Ammon's horn (tissue), 1 donor: ENCODE measurements around the gene NAALADL2.

ENCODE experiments used
- DNase-seq: peaks from one replicate; pipeline ENCODE4 v3.0.0-alpha.2; 2016; ENCODE audit warnings: low spot score

Gene NAALADL2

DNA sequence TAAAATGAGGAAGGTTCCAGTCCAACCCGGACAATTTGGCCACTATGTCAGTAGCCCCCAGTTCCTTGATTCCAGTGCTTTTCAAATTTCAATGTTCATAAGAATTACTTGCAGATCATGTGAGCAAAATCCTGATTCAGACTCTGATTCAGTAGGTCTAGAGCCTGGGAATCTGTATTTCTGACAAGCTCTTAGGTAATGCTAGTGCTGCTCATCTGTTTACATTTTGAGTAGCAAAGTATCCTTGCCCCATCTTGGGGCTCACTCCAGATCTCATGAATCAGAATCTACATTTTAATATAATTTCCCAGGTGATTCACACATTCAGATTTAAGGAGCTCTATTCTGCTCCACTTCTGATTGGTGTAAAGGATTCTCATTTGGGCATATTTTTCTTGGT, 142.0 kb downstream of the NAALADL2 start:
- no peak for DNase-seq

GRCh38 chr3:175002732-175003143, 143.6 kb downstream of the NAALADL2 start:
- no peak for DNase-seq

DNA sequence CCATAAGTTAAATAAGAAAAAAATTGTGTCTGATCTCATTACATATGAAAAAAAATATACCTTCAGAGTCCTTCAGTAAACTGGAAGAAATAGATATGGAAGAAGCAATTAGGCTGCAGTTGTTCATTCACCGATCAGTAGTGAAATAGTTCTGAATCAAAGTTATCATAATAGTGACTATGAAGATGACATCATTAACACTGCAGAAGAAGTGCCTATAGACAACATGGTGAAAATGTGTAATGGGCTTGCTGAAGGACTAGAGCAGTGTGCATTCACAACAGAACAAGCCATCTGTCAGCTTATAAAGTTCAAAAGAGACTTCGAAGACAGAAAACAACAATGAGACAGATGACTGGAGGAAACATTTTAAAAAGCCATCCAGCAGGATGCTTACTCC, 144.5 kb downstream of the NAALADL2 start:
- no peak for DNase-seq

DNA sequence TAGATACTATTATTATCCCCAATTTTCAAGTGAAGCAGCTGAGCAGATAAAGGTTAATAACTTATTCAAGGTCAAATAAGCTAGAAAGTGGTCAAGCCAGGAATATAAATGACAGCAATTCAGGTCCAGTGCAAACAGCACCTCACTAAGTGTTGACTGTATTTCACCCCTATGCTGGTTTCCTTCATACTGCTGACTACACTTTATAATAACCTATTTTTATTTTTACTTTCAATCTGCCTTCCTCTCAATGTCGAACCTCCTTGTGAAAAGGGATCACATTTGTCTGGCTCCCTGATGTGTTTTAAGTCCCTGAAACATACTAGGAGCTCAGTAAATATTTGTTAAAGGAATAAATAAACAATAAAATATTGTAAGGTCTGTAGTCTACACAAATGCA, 146.1 kb downstream of the NAALADL2 start:
- no peak for DNase-seq

DNA sequence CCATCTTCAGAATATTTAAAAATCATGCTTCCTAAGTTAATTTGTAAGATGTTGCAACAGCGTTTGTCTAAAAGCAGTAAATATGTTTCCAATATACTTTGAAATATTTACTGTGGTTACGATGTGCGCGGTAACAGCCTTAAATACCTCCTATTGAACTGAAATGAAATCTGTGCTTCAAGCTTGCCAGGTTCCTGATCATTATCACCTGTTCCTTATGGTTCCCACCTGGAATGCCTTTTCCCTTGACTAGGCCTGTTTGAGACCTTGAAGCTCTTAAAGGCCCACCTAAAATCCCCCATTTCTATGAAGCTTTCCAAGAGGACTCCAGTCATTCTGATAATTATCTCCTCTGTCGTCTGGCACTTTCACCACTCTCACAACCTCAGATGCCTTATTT, 146.7 kb downstream of the NAALADL2 start:
- no peak for DNase-seq

- DNase-seq = no peak
Measured at GRCh38 chr3:175007306-175007705, 148.2 kb downstream of the NAALADL2 start.

GRCh38 chr3:175009295-175009694, 150.2 kb downstream of the NAALADL2 start:
- DNase-seq = no peak

DNA sequence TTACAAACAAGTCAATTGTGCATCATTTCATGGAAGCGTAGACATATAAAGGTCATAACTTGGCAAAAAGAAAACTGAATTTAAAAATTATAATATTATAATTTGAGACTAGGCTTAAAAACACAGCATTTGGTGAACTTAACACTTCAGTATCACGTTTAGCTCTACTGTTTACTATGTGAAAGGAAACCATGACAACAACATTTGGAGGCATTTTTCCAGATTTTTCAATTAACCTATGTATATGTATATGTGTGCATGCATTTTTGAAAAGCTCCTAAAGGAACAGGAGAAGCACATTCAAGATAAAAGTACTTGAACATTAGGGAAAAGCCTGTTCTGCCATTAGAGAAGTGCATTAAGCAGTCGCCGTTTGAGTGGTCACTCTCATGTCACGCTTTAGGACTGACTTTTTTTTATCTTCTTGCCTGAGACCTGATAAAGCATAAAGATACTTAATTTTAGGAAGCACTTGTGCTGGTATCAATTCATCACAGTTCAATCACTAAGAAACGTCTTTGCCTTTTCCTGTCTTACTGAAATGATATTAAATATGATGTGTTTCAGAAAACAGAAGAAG, 156.0 kb downstream of the NAALADL2 start:
- DNase-seq = no peak

GRCh38 chr3:175018946-175019727, 160.0 kb downstream of the NAALADL2 start:
- DNase-seq = no peak

DNA sequence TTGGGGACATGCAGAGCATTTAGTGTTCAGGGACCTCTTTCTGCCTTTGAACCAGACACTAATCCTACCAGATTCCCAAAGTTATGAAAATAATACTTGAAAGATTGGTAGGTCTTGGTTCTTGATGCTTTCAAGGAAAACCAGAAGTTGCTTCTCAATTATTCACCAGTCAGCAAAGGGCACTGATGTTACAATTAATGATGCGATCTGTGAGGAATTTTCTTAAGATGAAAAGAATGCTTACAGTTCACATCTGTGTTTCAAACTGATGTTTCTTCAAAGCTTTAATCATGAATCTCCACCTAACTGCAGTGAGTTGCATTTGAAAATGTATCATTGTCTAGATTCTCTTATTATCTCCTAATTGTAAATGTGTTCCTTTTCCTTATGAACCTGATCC, 161.0 kb downstream of the NAALADL2 start:
- DNase-seq = no peak

DNA sequence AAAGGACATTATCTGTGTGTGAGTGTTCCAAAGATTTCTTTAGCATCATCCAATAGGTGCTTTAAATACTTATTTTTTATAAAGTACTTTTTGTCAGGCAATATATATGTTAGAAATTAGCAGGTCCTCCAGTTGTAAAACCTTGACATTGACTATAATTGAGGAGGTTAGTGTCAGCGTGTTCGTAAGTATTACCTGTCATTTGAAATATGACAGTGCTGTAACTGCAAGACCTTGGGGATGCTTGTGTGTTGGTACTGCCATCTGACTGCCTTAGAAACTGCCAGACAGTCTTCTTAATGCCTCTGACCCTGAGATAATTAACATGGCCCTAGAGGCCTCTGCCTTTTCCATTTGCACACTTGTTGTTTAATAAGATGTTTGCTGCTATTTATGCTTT, 170.7 kb downstream of the NAALADL2 start:
- no peak for DNase-seq

- DNase-seq = no peak
Measured at GRCh38 chr3:175039875-175040274, 180.7 kb downstream of the NAALADL2 start.

DNA sequence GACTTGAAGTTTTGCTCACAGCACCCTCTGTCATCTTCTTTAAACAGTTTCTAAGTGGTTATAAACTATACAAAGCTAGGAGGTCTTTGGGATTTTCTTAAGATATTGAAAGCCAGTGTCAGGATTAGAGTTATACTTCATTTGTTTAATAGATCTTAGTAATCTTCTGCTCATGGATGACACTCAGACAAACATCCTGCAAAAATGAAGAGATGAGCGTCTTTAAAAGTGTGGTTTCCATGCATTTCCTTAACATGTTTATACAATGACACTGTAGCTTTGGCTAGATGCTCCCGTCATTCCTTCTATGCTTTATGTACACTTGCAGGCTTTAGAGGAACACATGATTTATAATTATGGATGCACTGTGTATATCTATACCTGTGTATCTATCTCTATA, 182.2 kb downstream of the NAALADL2 start:
- DNase-seq = no peak

GRCh38 chr3:175046601-175047000, 187.5 kb downstream of the NAALADL2 start:
- no peak for DNase-seq

DNA sequence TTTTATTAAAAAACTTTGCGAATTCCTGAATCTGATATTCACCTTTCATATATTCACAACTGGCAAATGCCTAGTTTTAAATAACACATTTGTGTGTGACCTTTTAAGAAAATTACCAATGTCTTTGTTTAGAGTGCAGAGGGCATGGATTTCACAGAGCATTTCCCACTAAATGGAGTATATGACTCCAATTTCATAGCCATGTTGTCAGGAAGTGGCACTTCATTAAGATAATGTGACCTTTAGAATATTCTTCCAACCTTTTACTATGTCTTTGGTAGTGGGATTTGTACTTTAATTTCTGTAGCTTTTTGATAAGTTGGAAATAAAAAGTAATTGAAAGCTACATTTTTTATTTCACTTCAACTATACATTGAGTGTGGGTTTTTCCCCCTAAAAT, 188.7 kb downstream of the NAALADL2 start:
- no peak for DNase-seq

DNA sequence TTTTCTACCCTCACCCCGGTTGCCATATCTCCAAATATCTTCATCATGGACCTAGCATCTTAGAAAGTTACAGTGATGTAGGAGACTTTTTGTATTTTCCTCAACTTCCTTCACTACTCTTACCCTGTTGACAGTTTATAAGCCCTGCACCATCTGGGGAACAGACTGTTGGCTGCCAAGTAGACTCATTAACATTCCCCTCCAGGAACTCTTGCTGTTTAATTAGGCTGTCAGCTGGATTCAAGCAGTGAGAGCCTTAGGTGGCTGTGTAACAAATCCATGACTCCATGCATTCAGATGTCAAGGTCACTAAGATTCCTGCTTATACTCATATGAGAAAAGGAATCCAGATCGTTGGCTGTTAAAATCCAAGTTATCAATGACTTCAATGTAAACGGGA, 198.3 kb downstream of the NAALADL2 start:
- peak; percentile 41 for DNase-seq

- no peak for DNase-seq
Measured at GRCh38 chr3:175059788-175060187, 200.7 kb downstream of the NAALADL2 start.

DNA sequence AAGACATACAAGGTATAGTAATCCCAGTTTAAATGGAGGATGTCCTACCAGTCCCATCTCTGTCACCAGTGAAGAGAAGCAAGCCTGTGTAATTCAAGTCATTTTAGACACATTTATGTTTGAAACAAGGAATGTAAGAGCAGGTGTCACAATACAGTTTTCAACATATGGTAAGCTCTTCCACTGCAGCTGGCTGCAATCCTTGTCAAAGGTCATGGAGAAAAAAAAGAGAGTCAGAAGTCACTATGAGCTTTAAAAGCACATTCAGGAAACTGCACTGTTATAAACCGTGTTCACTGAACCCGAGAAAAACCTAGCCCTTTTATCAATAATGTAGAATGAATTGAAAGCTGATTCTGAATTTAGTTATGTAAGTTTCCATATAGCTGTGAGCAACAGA, 206.4 kb downstream of the NAALADL2 start:
- no peak for DNase-seq

DNA sequence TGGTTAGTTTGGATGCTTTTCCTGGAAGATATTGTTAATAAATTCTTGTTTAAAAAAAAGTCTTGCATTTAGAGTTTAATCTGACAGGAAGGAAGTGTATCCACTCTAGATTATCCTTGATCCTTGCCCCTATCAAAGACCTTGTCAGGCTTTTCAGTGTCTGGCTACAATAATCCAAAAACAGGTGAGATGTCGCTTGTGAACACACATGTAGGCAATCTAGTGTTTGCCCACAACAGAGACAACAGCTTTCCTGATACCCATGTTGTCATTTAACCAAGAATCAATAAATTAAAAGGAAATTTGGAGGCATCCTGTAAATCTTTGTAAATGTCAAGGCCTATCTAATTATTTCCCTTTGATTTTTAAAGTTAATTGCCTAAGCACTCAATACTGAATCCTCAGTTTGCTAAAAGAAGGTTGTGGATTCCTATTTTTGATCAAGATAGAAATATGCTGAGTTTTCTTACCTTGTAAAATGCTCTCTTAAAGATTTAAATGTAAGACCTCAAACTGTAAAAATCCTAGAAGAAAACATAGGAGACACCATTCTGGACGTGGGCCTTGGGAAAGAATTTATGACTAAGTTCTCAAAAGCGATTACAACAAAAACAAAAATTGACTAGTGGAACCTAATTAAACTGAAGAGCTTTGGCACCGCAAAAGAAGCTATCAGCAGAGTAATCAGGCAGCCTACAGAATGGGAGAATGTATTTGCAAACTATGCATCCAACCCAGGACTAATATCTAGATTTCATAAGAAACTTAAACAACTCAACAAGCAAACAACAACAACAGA, 207.7 kb downstream of the NAALADL2 start:
- DNase-seq = no peak

- DNase-seq = no peak
Measured at GRCh38 chr3:175068587-175068986, 209.5 kb downstream of the NAALADL2 start.

DNA sequence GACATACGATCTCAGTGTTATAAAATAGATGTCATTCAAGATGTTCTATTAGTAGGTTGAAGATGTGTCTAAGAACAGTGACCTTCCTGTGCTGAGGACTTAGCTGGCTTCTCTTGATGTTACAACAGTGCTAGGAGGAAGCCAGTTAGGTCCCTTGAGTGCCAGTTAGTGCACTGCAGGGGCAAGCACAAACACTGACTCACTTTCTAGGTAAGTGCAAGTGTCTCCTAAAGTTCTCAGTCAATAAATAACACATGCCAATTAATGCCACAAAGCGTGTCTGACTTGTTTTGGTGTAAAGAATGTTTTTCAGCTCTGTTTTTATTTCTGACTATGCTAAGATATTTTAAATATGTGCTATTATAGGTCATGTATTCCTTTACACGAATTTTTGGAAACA, 211.8 kb downstream of the NAALADL2 start:
- no peak for DNase-seq

GRCh38 chr3:175073219-175073905, 214.2 kb downstream of the NAALADL2 start:
- no peak for DNase-seq

DNA sequence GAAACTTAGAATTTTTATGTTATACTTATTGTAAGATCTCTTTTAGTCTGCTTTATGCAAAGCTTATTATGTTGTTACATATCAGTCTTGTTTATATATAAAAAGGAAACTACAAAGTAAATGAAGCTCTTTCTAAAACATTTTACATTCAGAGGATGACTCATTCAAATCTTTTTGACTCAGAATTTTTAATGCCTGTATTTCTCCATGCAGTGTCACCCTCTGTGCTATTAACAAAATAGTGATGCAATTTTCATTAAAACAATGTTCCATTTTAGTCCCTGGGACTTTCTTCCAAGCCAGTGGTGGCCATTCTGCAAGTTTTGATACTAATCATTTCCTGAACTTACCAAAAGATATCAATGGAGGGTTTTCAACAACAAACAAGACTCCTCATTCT, 216.1 kb downstream of the NAALADL2 start:
- DNase-seq = no peak
